ENCODE data around the gene LGR5.
"Not testable (repeated sequence)": the region's sequence is repeated elsewhere in the genome, so short reads cannot be mapped to it uniquely, and the experiment has no call there.

The LGR5 gene

GRCh38 chr12:71477609-71478008 lies 38.0 kb downstream of the LGR5 start:
- FAIRE-seq: no peak

GRCh38 chr12:71478270-71478669 lies 38.7 kb downstream of the LGR5 start:
- no peak for FAIRE-seq

- FAIRE-seq: no peak
Observed at GRCh38 chr12:71484272-71484905, 44.8 kb downstream of the LGR5 start.

- not testable (repeated sequence) for FAIRE-seq
Observed at GRCh38 chr12:71490844-71491243, 51.2 kb downstream of the LGR5 start.

GRCh38 chr12:71492604-71493003 lies 53.0 kb downstream of the LGR5 start:
- FAIRE-seq: no peak

GRCh38 chr12:71499834-71500233 lies 60.2 kb downstream of the LGR5 start:
- FAIRE-seq: no peak

GRCh38 chr12:71503579-71504391 lies 64.2 kb downstream of the LGR5 start:
- FAIRE-seq: no peak

- no peak for FAIRE-seq
Observed at GRCh38 chr12:71504476-71504875, 64.9 kb downstream of the LGR5 start.

GRCh38 chr12:71509705-71510104 lies 70.1 kb downstream of the LGR5 start:
- no peak for FAIRE-seq

GRCh38 chr12:71517145-71517846 lies 77.7 kb downstream of the LGR5 start:
- no peak for FAIRE-seq

- FAIRE-seq: no peak
Observed at GRCh38 chr12:71521125-71521524, 81.5 kb downstream of the LGR5 start.

GRCh38 chr12:71524626-71525025 lies 85.0 kb downstream of the LGR5 start:
- FAIRE-seq: no peak

- FAIRE-seq: no peak
Observed at GRCh38 chr12:71533703-71534102, 94.1 kb downstream of the LGR5 start.

- FAIRE-seq: no peak
Observed at GRCh38 chr12:71536279-71536938, 96.8 kb downstream of the LGR5 start.

- no peak for FAIRE-seq
Observed at GRCh38 chr12:71536939-71537622, 97.5 kb downstream of the LGR5 start.

- FAIRE-seq: no peak
Observed at GRCh38 chr12:71538807-71539206, 99.2 kb downstream of the LGR5 start.

GRCh38 chr12:71541583-71541982 lies 102.0 kb downstream of the LGR5 start:
- FAIRE-seq: no peak

GRCh38 chr12:71546322-71546861 lies 106.8 kb downstream of the LGR5 start:
- no peak for FAIRE-seq

GRCh38 chr12:71548893-71549292 lies 109.3 kb downstream of the LGR5 start:
- no peak for FAIRE-seq

- FAIRE-seq: no peak
Observed at GRCh38 chr12:71551529-71551928, 111.9 kb downstream of the LGR5 start.

- no peak for FAIRE-seq
Observed at GRCh38 chr12:71552728-71553501, 113.3 kb downstream of the LGR5 start.
